DND-41 (cell line): ENCODE measurements around the gene ATP13A1.

Experiments
- ATAC-seq: fragments of 200-7000 bp; cut with Tn5 transposase; 3 replicates; pipeline ENCODE4 v1.9.1; 2021; ENCODE audit warnings: low read depth; ENCODE audit not compliant: insufficient read depth
- DNase-seq: peaks from one replicate; pipeline ENCODE4 v3.0.0-alpha.2; 2020
- H2AFZ ChIP-seq: 2 replicates; pipeline ENCODE4 v1.6.0; 2012; ENCODE audit warnings: low read depth, low read length
- H3K27ac ChIP-seq: 2 replicates; pipeline ENCODE4 v1.5.1; 2012; ENCODE audit warnings: low read length, inconsistent platforms
- H3K27me3 ChIP-seq: fragments of 200-600 bp; sonication (generic); 2 replicates; pipeline ENCODE4 v1.6.0; 2012; ENCODE audit warnings: low read length, mild to moderate bottlenecking, inconsistent platforms; ENCODE audit not compliant: insufficient read depth, poor library complexity
- H3K36me3 ChIP-seq: 2 replicates; pipeline ENCODE4 v1.5.1; 2012; ENCODE audit warnings: low read length, inconsistent platforms; ENCODE audit not compliant: insufficient read depth
- H3K4me1 ChIP-seq: 2 replicates; pipeline ENCODE4 v1.5.1; 2012; ENCODE audit warnings: mild to moderate bottlenecking, low read length; ENCODE audit not compliant: insufficient read depth
- H3K4me2 ChIP-seq: 2 replicates; pipeline ENCODE4 v1.6.0; 2012; ENCODE audit warnings: mild to moderate bottlenecking, moderate library complexity, low read length, inconsistent platforms; ENCODE audit not compliant: insufficient read depth
- H3K4me3 ChIP-seq, 2 experiments: fragments of 200-600 bp in 1 of 2; shearing (Covaris generic) in 1 of 2; 2 replicates each; pipeline ENCODE4 v1.5.1; 2012 to 2016; ENCODE audit warnings: inconsistent platforms in 2 of 2, low read length in 2 of 2, mild to moderate bottlenecking in 2 of 2, low read depth in 1 of 2, moderate library complexity in 1 of 2
- H3K79me2 ChIP-seq: 2 replicates; pipeline ENCODE4 v1.6.0; 2012; ENCODE audit warnings: low read length, inconsistent platforms; ENCODE audit not compliant: insufficient read depth
- H3K9ac ChIP-seq: 2 replicates; pipeline ENCODE4 v1.6.0; 2012; ENCODE audit warnings: low read depth, mild to moderate bottlenecking, inconsistent platforms, low read length, moderate library complexity
- H3K9me3 ChIP-seq: 2 replicates; pipeline ENCODE4 v1.5.1; 2012; ENCODE audit warnings: low read length, moderate library complexity, mild to moderate bottlenecking, inconsistent platforms; ENCODE audit not compliant: insufficient read depth, severe bottlenecking
- H4K20me1 ChIP-seq: 2 replicates; pipeline ENCODE4 v1.6.0; 2012; ENCODE audit warnings: low read length; ENCODE audit not compliant: insufficient read depth
- EZH2 ChIP-seq: IDR thresholded peaks from 3 replicates; pipeline ENCODE4 v1.6.1; 2012; ENCODE audit warnings: borderline replicate concordance, low read depth, mild to moderate bottlenecking, moderate library complexity, low read length, inconsistent platforms; ENCODE audit not compliant: severe bottlenecking
- TF ChIP-seq, protein P1 (sequence below): IDR thresholded peaks from 2 replicates; pipeline ENCODE4 v1.5.1; 2012; ENCODE audit warnings: borderline replicate concordance, low read length, moderate library complexity, mild to moderate bottlenecking; ENCODE audit not compliant: poor library complexity, severe bottlenecking; ENCODE audit errors: extremely low read depth

ATP13A1 gene

DNA sequence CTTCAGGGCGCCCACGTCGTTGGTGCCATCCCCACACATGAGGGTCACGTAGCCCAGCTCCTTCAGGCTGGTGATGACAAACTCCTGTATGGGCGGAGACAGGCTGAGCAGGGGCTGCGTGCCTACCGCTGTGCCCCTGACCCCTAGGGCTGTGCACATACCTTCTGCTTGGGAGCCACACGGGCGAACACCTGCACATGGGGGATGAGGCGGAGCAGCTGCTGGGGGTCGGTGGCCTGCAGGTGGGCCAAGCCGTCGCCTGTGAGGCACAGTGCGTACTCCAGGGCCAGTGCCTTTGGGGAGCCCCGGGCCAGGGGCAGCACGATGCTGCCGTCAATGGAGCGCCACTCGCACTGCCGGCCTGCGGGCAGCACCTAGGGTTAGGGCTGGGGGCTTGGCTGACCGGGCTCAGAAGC lies 13.9 kb downstream of the ATP13A1 start:
- no peak overlapping the region for H3K4me3 ChIP-seq
- H3K27ac ChIP-seq, result peak overlapping the region; percentile 11; the same call in 1 of the 2 replicates
- TF ChIP-seq EZH2, result no peak
- TF ChIP-seq, protein P1, sequence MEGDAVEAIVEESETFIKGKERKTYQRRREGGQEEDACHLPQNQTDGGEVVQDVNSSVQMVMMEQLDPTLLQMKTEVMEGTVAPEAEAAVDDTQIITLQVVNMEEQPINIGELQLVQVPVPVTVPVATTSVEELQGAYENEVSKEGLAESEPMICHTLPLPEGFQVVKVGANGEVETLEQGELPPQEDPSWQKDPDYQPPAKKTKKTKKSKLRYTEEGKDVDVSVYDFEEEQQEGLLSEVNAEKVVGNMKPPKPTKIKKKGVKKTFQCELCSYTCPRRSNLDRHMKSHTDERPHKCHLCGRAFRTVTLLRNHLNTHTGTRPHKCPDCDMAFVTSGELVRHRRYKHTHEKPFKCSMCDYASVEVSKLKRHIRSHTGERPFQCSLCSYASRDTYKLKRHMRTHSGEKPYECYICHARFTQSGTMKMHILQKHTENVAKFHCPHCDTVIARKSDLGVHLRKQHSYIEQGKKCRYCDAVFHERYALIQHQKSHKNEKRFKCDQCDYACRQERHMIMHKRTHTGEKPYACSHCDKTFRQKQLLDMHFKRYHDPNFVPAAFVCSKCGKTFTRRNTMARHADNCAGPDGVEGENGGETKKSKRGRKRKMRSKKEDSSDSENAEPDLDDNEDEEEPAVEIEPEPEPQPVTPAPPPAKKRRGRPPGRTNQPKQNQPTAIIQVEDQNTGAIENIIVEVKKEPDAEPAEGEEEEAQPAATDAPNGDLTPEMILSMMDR, result no peak
- no peak overlapping the region for H2AFZ ChIP-seq
- peaks cover 96% of the 10 kb centered on the region for H3K36me3 ChIP-seq
- H4K20me1 ChIP-seq, result peaks cover 43% of the 10 kb centered on the region
- no peaks in the 10 kb centered on the region for H3K4me1 ChIP-seq
- no peaks in the 10 kb centered on the region for H3K27me3 ChIP-seq
- H3K9me3 ChIP-seq, result no peaks in the 10 kb centered on the region
- H3K4me2 ChIP-seq, result no peak overlapping the region
- no peak overlapping the region for H3K9ac ChIP-seq
- DNase-seq (no peak), ATAC-seq (0 out of 3 replicates have a peak, but pooled peaks have one; percentile 8)
- H3K79me2 ChIP-seq, result no peaks in the 10 kb centered on the region; the same call in none of the 2 replicates

DNA sequence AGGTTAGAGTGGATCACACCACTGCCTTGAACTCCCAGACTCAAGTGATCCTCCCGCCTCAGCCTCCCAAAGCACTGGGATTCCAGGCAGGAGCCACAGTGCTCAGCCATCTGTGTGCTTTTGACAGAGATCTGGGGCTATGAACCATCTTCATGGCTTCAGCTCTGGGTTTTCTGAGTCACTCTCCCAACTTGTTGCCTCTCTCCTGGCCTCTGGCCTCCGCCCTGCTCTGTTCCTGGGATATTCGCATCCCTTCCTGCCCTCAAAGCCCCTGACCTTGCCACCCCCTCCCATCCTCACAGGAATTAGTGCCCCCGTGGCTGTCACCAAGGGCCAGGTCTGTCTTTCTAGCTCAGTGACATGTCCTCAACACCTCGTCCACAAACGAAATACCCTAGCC lies 14.3 kb downstream of the ATP13A1 start:
- Histone ChIP-seq H3K36me3 (peaks cover 91% of the 10 kb centered on the region), H3K4me3 (no peak overlapping the region)
- ATAC-seq, result no peak

DNA sequence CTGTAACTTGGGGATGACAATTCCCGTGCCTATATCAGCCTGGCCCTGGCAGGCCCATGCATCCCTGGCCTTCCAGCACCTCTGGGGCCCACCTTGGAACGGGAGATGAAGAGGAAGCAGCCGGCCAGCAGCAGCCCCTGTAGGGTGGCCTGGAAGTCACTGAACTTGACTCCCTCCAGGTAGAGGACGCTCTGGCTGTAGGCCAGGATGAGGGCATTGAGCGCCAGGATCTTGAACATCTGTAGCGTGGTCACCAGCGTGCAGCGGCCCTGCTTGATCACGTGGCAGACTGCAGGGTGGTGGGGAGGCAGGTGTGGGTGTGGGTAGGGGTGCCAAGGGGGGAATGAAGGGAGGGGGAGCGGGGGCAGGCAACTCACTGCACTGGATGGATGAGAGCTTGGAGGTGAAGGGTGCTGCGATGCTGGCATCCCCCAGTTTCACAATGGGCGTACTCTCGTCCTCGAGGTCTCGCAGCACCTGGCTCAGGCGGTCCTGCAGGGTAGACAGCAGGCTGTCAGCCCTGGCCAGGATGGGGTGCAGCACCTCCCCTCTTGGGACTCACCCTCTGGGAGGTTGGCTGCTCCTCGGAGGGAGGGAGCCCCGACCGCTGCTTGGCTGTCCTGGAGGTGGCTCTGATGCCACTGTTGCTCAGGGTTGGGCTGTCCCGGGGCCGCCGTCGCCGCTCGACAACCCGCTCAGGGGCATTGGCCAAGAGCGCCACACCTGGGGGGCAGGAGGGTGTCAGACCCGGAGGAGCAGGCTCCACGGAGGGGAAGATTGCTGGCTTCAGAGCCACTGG lies 16.2 kb downstream of the ATP13A1 start:
- no peak for ATAC-seq
- no peak overlapping the region for H3K4me2 ChIP-seq
- no peaks in the 10 kb centered on the region for H3K27me3 ChIP-seq
- H3K9me3 ChIP-seq, result no peaks in the 10 kb centered on the region
- no peak for DNase-seq
- H3K36me3 ChIP-seq, result peaks cover 72% of the 10 kb centered on the region
- TF ChIP-seq, protein P1, result no peak
- no peak for TF ChIP-seq EZH2
- H3K27ac ChIP-seq, result no peak overlapping the region
- peaks cover 27% of the 10 kb centered on the region for H4K20me1 ChIP-seq
- no peak overlapping the region for H2AFZ ChIP-seq
- peaks cover 16% of the 10 kb centered on the region for H3K4me1 ChIP-seq
- H3K9ac ChIP-seq, result no peak overlapping the region
- H3K79me2 ChIP-seq, result peaks cover 15% of the 10 kb centered on the region
- no peak overlapping the region for H3K4me3 ChIP-seq

More for the DNA sequence above, 14.3 kb downstream of the ATP13A1 start:
- DNase-seq, result no peak
- H3K9ac ChIP-seq, result no peak overlapping the region
- H3K4me1 ChIP-seq, result peaks cover 1% of the 10 kb centered on the region
- no peaks in the 10 kb centered on the region for H3K27me3 ChIP-seq
- no peak overlapping the region for H2AFZ ChIP-seq
- H3K9me3 ChIP-seq, result no peaks in the 10 kb centered on the region
- no peaks in the 10 kb centered on the region; the same call in none of the 2 replicates for H3K79me2 ChIP-seq
- H3K4me2 ChIP-seq, result no peak overlapping the region
- peak overlapping the region; percentile 11; the same call in 1 of the 2 replicates for H3K27ac ChIP-seq
- H4K20me1 ChIP-seq, result peaks cover 42% of the 10 kb centered on the region
- TF ChIP-seq, protein P1, result no peak
- no peak for TF ChIP-seq EZH2
